Measurements from ENCODE around the gene GUCA2B.

The GUCA2B gene

DNA sequence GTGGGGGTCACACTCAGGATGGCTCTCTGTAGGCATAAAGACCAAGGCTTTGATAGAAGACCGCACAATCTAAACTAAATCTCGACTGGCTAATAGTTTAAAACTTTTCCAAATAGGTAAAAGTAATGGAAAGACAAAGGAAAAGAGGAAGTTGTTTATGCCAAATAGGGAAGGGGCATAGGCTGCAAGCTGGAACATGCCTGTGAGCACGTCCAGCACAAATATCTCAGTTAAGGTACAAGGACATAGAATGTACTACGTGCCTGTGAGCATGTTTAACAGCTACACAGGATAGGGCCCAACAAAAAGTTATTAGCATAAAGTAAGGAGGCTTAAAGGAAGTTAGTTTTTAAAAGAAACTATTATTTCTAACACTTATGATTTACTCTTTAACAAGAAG is 38.9 kb downstream of the GUCA2B start:
- no peak for DNase-seq

DNA sequence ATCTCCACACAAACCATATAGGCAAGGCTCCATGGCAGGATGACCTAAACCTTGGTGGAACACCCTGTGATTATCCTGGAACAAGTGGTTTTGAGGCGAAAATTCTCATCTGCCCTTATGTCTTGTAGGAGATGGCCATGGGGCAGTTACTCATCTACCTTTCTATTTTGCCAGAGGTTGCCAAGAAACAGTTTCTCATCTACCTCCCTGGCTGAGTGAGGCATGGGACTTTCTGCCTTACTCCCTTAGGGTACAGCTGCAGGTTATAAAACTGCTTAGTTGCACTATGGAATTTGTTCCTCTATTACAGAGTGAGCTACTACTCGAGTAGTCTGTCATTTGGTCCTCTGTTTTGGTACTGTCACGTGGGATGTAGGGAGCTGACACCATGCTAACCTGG is 42.6 kb downstream of the GUCA2B start:
- DNase-seq, result no peak

DNA sequence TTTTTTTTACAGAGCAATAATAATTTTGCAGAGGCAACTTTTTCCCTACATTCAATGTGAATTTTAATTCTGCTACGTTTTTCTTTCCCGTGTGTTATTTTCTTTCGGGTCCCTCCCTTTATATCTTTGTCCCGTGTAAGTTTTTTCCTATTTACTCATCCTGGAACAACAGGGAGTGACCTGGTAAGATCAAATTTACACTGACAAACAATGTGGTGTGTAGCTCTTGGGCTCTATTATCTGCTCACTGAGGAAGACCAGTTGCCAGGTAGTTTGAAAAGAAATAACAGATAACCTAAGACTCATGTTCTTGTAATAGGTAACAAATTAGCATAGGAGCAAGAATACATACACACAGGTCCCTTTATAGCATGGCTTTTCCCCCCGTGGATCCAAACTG is 45.0 kb downstream of the GUCA2B start:
- DNase-seq, result no peak

DNA sequence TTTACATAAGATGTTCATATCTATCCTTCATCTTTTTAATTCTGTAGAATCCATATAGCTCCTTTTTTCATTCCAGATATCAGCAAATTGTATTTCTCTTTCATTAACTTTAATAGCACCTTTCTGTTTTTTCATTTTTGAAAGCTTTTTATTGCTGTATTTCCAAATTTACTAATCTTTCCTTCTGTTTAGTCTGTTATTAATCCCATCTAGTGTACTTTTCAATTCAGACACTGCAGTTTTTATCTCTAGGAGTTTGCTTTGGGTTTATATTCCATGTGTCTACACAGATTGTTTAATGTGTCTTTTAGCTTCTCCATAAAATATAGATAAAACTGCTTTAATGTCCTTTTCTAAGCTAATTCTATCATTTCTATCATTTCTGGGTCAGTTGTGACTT is 48.8 kb downstream of the GUCA2B start:
- no peak for DNase-seq

Measured in activated CD4-positive, alpha-beta T cell treated with anti-CD3 and anti-CD28 coated beads for 1 hour (primary cell).